NCI-H1436 treated with DMSO at 0.1 percent for 48 hours (cell line): ENCODE results near the gene DCTN4.
"Not testable (repeated sequence)": the region's sequence is repeated elsewhere in the genome, so short reads cannot be mapped to it uniquely, and the experiment has no call there.

Source experiments
- DNase-seq: peaks from one replicate; lab custom pipeline; 2025; lab: John Stamatoyannopoulos, UW

Gene DCTN4

GRCh38 chr5:150778517-150779396 is 19.9 kb upstream of the DCTN4 start, which contains the start of gene SMIM3:
Gene SMIM3 (plus strand): TSS chr5:150778757. CDS start chr5:150795441, 16,684 bp downstream.
- no peak for DNase-seq

- DNase-seq, result no peak
These were observed 19.3 kb upstream of the DCTN4 start for GRCh38 chr5:150778088-150778516.

GRCh38 chr5:150777685-150778084 is 18.9 kb upstream of the DCTN4 start:
- no peak for DNase-seq

GRCh38 chr5:150774145-150774544 is 15.3 kb upstream of the DCTN4 start:
- no peak for DNase-seq

DNA sequence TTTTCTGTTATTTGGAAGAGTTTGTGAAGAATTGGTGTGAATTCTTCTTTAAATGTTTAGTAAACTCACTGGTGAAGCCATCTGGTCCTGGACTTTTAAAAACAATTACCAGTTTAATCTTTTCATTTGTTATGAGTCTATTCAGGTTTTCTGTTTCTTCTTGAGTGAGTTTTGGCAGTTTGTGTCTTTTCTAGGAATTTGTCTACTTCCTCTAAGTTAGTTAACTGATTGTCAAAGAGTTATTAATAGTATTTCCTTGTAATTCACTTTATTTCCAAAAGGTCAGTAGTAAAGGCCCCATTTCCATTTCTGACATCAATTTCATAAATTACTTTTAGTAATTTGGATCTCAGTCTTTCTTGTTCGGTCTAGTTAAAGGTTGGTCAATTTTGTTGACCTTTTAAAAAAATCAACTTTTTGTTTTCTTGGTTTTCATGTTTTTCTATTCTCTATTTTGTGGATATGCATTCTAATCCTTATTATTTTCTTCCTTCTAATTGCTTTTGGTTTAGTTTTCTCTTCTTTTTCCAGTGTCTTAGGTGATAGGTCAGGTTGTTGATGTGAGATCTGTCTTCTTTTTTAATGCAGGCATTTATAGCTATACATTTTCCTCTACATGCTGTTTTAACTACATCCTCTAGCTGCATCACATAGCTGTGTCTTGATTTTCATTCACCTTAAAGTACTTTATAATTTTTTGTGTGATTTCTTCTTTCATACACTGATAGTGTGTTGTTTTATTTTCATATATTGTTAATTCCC is 12.4 kb upstream of the DCTN4 start:
- DNase-seq, result no peak

GRCh38 chr5:150766251-150766650 is 7.4 kb upstream of the DCTN4 start:
- DNase-seq, result no peak

DNA sequence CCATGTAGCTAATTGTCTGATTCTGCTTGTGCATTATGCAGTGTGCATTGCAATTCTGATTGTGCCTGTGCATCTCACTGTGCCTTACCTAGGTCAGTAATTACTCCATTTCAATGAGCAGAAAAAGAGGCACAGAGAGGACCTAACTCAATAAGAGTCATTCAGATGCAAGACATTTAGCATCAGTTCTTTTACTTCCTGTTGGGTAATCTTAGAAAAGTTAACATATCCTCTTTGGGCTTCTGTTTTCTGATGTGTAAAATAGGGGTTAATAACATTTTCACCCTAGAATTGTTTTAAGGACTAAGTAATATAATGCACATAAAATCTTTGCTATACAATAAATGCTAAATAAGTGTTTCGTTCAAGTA is 7.0 kb upstream of the DCTN4 start:
- DNase-seq, result no peak

- DNase-seq, result no peak
These were observed 6.4 kb upstream of the DCTN4 start for GRCh38 chr5:150765011-150765798.

- DNase-seq, result no peak
These were observed 5.7 kb upstream of the DCTN4 start for GRCh38 chr5:150764530-150764929.

DNA sequence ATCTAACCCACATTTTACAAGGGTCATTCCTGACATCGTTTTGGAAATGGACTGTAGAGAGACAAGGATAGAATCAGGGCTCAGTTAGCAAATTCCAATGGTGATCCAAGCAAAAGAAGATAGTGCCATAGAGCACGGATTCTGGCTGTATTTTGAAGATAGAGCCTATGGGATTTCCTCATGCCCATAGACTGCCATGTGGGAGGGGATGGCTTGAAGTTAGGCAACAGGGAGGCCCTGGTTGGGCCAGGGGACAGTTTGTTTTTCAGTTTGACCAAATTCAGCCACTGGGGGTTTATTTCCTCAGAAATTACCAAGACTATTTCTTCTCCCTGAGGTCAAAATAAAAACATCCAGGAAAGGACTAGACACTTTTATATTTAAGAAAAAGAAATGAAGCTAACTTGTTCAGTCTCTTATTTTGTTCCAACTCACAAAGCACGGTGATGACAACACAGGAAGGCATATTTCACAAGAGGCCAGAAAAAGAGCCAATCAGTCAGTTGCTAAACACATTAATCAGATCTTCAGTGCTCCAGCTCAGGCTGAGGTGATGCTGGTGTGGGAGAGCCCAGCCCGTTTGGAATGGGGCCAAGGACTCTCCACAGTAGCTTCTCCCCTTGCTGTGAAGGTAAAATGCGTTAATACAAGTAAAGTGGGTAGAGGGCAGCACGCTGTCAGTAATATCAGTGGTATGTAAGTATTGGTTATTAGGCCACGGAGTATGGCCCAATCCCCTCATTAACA is 4.4 kb upstream of the DCTN4 start:
- DNase-seq, result no peak

DNA sequence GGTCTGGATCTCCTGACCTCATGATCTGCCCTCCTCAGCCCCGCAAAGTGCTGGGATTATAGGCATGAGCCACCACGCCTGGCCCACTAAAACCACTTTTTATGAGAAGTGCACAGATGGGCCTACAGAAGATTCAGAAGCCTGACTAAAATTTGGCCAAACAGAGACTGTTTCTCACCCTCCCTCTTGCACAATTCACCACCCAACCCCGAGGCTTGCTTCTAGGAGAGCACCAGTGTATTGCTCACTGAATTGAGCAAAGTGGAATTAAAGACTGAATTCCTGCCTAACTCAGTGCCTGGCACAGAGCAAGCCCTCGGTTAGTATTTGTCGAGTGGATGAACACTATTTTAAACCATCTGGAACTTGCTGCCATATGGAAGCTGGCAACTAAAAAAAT is 3.4 kb upstream of the DCTN4 start:
- no peak for DNase-seq

GRCh38 chr5:150759334-150759583 is 442 bp upstream of the DCTN4 start:
- no peak for DNase-seq

DNA sequence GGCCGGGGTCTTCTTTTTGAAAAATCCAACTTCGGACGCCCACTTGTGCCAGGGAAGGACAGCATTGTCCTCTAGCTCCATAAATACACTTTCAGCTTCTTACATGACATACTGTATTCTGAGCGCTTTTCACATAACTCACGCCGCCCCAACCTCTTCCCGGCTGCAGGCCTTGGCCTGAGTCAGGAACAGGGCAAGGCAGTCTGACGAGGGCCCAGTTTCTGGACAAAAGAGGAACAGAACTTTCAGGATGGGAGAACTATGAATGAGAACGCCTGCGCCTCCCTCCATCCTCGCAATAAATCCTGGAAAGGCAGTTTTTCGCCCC is 650 bp downstream of the DCTN4 start:
- DNase-seq, result no peak

- DNase-seq, result no peak
These were observed 1.6 kb downstream of the DCTN4 start for GRCh38 chr5:150757087-150757649.

DNA sequence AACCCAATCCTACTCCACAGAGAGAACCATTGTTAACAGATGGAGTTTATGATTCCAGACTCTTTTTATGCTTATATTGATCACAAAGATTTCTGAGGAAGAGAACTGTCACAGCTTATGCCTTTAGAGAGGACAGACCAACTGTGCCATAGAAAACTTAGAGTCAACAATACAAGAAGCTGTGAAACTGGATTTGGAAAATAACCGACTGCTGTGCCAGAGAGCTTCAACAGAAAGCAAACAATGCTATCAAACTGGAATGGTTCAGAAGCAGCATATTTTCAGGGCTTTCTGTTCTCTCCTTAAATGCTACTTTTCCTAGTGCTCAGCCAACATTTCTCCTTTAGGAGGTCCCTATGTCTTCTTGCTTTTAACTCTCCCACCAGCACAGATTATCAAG is 5.0 kb downstream of the DCTN4 start:
- DNase-seq, result no peak

GRCh38 chr5:150753463-150753862 is 5.4 kb downstream of the DCTN4 start:
- no peak for DNase-seq

GRCh38 chr5:150751096-150751891 is 7.5 kb downstream of the DCTN4 start:
- DNase-seq, result no peak

DNA sequence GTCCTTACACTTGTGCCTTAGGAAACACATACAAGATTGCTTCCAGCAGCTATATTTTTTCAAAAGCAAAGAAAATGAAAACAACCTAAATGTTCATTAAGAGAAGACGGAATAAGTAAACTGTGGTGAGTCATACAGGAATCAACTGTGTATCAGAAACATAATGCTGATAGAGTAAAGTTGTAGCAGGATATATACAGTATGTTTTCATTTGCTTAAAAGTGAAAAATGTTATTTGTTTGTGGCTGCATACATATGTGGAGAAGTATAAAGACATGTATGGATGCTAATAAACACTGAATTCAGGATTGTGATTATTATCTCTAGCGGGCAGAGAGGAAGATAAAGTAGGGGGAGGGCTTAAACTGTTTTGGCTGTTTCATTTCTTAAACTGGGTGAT is 8.3 kb downstream of the DCTN4 start:
- DNase-seq, result no peak

DNA sequence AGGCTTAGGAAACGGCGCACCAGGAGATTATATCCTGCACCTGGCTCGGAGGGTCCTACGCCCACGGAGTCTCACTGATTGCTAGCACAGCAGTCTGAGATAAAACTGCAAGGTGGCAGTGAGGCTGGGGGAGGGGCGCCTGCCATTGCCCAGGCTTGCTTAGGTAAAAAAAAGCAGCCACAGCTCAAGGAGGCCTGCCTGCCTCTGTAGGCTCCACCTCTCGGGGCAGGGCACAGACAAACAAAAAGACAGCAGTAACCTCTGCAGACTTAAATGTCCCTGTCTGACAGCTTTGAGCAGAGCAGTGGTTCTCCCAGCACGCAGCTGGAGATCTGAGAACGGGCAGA is 15.7 kb downstream of the DCTN4 start:
- not testable (repeated sequence) for DNase-seq

- DNase-seq, result not testable (repeated sequence)
These were observed 16.2 kb downstream of the DCTN4 start for GRCh38 chr5:150742455-150743141.
